H1 (cell line): Measurements from ENCODE around the gene SPPL3. TPM values are rescaled to one million over a fixed set of nuclear protein-coding genes. Genes with fewer than 3 reads are reported as not detected.

Experiments
- CREB1 ChIP-seq: IDR thresholded peaks from 2 replicates; pipeline ENCODE4 v1.6.1; 2012; ENCODE audit warnings: inconsistent platforms
- EZH2 ChIP-seq: fragments of 200-600 bp; sonication (generic); IDR thresholded peaks from 2 replicates; pipeline ENCODE4 v1.7.1; 2012; ENCODE audit warnings: low read depth, mild to moderate bottlenecking, moderate library complexity, low read length, inconsistent platforms; ENCODE audit not compliant: severe bottlenecking
- USF2 ChIP-seq: IDR thresholded peaks from 2 replicates; pipeline ENCODE4 v1.6.1; 2011; ENCODE audit warnings: low read length, improper control_type of control experiment
- ZNF274 ChIP-seq: IDR thresholded peaks from 2 replicates; pipeline ENCODE4 v1.7.0; 2012; ENCODE audit warnings: low read length, borderline replicate concordance; ENCODE audit errors: extremely low read depth
- polyA plus RNA-seq, 7 experiments: library from polyadenylated mRNA; depleted of rRNA in 3 of 7; stranded (reverse) in 5 of 7; unstranded in 2 of 7; fragments of >200 nt in 5 of 7; fragments of 200-250 nt in 2 of 7; gene quantifications; 1 replicate in 5 of 7; 2 replicates in 1 of 7; 4 replicates in 1 of 7; pipeline versions ENCODE4 v1.2.1 to v1.2.3, GENCODE V29; 2011 to 2013; ENCODE audit warnings: missing spikeins in 2 of 7, mixed read lengths in 2 of 7
- total RNA-seq: library from RNA; stranded (reverse); fragmentation: NEBNext Ultra II Directional; extraction: Animal tissue kit (Norgen Biotek cat#: 25700); gene quantifications from 2 replicates; pipeline ENCODE4 v1.2.1, GENCODE V29; 2021

SPPL3 gene
- total and polyA plus RNA-seq, 2 of the 8 experiments (the other 6 are each of a cell fraction or from before 2014, with no cell fraction given): 27.3 to 48.4 TPM

GRCh38 chr12:120739821-120740613 is 164.1 kb downstream of the SPPL3 start (continued):
- TF ChIP-seq USF2 (no peak), EZH2 (no peak), ZNF274 (no peak), CREB1 (no peak)
